NCI-H524 treated with DMSO at 0.1 percent for 48 hours (cell line): Measurements from ENCODE around the gene RGS19.

ENCODE experiments used
- DNase-seq: peaks from one replicate; lab custom pipeline; 2025; lab: John Stamatoyannopoulos, UW

The RGS19 gene

GRCh38 chr20:64107736-64108457, 28.6 kb upstream of the RGS19 start:
- DNase-seq = no peak

- no peak for DNase-seq
Measured at GRCh38 chr20:64106981-64107735, 27.8 kb upstream of the RGS19 start, which contains the start of gene NPBWR2. Gene NPBWR2 (minus strand): TSS chr20:64107565. CDS start chr20:64106831, 734 bp downstream.

- DNase-seq = no peak
Measured at GRCh38 chr20:64106435-64106961, 27.2 kb upstream of the RGS19 start.

GRCh38 chr20:64105846-64106434, 26.6 kb upstream of the RGS19 start:
- no peak for DNase-seq

- DNase-seq = no peak
Measured at GRCh38 chr20:64104667-64105451, 25.5 kb upstream of the RGS19 start.

- DNase-seq = no peak
Measured at GRCh38 chr20:64103871-64104666, 24.8 kb upstream of the RGS19 start.

GRCh38 chr20:64102647-64103354, 23.5 kb upstream of the RGS19 start:
- peak; percentile 18 for DNase-seq

- no peak for DNase-seq
Measured at GRCh38 chr20:64101731-64102621, 22.7 kb upstream of the RGS19 start.

- no peak for DNase-seq
Measured at GRCh38 chr20:64100946-64101688, 21.8 kb upstream of the RGS19 start.

- no peak for DNase-seq
Measured at GRCh38 chr20:64100566-64100888, 21.2 kb upstream of the RGS19 start.

- DNase-seq = no peak
Measured at GRCh38 chr20:64099880-64100565, 20.7 kb upstream of the RGS19 start.

- no peak for DNase-seq
Measured at GRCh38 chr20:64099086-64099786, 19.9 kb upstream of the RGS19 start.

GRCh38 chr20:64098471-64099013, 19.2 kb upstream of the RGS19 start:
- DNase-seq = no peak

- no peak for DNase-seq
Measured at GRCh38 chr20:64096535-64096934, 17.2 kb upstream of the RGS19 start.

- no peak for DNase-seq
Measured at GRCh38 chr20:64095927-64096326, 16.6 kb upstream of the RGS19 start.

GRCh38 chr20:64095455-64095854, 16.1 kb upstream of the RGS19 start:
- DNase-seq = no peak

GRCh38 chr20:64093013-64093503, 13.7 kb upstream of the RGS19 start:
- no peak for DNase-seq
